GM18858 (cell line): ENCODE data around the gene ATG14.
"Not testable (repeated sequence)": the region's sequence is repeated elsewhere in the genome, so short reads cannot be mapped to it uniquely, and the experiment has no call there.

Source experiments
- ATAC-seq: cut with Tn5 transposase; IDR thresholded peaks from one replicate; pipeline ENCODE4 v1.9.1; 2021; ENCODE audit not compliant: unreplicated experiment

Gene ATG14, protein sequence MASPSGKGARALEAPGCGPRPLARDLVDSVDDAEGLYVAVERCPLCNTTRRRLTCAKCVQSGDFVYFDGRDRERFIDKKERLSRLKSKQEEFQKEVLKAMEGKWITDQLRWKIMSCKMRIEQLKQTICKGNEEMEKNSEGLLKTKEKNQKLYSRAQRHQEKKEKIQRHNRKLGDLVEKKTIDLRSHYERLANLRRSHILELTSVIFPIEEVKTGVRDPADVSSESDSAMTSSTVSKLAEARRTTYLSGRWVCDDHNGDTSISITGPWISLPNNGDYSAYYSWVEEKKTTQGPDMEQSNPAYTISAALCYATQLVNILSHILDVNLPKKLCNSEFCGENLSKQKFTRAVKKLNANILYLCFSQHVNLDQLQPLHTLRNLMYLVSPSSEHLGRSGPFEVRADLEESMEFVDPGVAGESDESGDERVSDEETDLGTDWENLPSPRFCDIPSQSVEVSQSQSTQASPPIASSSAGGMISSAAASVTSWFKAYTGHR

DNA sequence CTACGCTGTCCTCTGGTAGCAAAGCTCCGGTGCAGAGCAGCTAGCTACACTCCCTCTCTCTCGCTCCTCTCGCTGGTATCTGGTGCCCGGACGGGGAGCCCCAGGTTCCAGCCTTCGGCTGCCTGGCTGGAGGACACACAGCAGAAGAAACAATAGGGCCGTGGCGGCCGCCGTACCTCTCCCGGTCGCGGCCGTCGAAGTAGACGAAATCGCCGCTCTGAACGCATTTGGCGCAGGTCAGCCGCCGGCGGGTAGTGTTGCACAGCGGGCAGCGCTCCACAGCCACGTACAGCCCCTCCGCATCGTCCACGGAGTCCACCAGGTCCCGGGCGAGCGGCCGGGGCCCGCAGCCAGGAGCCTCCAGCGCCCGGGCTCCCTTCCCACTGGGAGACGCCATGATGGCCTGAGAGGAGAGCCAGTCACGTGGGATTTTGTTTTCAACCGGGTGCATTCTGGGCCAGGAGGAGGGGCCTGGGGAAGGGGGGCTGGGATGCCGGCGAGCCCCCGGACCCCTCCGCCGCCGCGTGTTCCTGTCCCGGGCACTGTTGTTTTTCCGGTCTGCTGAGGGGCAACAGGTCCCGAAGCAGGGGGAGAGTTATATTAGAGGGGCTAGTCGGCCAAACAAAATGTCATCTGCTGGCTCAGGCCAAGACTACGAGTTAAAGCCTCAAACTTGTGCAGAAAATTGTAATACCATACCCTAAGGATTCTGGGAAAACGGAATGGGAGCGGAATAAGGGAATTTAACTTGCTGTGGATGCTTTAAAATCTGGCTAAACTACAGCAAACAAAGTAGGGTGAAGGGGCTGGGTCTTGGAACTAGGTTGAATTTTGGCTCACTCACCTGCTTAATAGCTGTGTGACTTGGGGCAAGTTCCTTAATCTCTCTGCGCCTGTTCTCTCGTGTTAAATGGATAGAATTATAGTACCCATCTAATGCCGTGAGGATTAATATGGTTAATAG lies at the start of gene ATG14:
ATG14 (minus strand) TSS at position 405 of the 964 bp plus-strand sequence; CDS start at position 397, 8 bp downstream.
- ATAC-seq = peak; percentile 97

DNA sequence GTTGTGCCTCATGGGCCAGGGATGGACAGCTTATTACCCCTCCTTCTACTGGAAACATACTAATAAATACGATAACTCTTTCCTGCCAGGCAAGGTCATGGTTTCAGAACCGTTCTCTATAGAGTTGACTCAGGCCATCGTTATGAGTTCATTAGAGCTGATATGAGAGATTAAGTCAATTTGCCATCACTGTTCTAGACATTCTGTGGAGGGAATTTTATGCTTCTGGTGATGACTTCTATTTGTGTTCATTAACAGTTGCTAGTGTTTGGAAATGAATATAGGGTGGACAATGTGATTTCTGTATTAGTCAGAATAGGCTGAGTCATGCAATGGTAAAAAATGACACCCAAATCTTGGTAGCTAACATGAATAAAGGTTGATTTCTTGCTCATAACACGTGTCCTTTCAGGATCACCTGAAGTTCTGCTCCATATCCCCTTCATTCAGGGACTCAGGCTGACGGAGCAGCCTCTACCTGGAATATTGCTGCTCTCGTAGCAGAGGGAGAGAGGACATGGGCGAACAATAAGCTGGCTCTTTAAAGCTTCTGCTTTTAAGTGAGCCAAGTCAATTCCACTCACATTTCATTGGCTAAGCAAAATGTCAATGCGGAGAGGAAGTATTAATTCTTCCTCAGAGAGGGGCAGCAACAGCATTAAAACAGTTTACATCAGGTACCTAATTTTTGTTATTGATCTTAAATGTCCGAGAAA lies 47.3 kb upstream of the ATG14 start:
- peak; percentile 83 for ATAC-seq

DNA sequence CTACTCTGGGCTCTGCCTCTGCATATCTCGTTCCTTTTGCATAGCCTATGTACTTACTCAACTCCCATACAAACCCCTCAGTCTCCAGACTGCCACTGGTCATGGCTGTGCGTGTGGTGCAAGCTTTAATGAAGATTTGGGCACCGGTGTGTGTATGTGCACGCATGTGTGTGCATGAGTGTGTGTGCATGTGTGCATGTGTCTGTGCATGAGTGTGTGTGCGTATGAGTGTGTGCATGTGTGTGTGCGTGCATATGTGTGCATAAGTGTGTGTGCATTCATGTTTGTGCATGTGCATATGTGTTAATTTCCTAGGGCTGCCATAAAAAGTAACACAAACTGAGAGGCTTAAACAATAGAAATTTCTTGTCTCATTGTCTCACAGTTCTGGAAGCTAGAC lies 45.9 kb upstream of the ATG14 start:
- ATAC-seq = no peak

DNA sequence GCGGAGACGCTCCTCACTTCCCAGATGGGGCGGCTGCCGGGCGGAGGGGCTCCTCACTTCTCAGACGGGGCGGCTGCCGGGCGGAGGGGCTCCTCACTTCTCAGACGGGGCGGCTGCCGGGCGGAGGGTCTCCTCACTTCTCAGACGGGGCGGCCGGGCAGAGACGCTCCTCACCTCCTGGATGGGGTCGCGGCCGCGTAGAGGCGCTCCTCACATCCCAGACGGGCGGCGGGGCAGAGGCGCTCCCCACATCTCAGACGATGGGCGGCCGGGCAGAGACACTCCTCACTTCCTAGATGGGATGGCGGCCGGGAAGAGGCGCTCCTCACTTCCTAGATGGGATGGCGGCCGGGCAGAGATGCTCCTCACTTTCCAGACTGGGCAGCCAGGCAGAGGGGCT lies 44.8 kb upstream of the ATG14 start:
- ATAC-seq = not testable (repeated sequence)

DNA sequence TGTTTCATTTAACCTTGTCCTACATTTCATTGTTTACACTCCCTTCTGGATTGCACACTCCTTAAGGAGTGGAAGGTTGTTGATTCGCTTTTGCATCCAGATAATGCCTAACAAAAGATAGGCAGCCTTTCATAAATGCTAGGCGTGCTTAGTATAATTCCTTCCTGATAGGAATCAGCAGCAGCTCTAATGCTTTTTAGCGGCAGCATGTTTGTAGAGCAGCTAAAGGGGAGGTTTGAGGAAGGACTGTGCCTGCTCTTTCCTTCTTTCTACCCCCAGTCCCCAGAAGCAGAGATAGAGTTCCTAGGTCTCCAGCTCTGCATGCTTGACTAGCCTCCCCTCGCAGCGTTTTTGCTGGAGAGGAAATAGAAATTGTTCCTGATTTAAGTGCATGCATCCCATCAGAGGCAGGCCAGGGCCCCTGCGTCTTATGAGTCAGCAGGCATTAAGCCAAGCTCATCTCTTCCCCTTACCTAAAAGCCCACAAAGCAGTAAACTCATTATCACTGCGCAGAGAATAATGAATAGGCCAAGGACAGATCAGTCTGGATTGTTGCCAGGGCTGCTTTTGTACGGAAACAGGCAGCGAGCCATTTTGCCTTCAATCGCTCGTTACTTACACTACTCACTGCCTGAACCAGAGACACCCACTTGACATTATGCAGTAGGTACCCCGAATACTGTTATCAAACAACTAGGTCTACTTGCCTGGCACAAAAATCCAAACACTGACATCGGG lies 42.8 kb upstream of the ATG14 start:
- ATAC-seq = no peak

DNA sequence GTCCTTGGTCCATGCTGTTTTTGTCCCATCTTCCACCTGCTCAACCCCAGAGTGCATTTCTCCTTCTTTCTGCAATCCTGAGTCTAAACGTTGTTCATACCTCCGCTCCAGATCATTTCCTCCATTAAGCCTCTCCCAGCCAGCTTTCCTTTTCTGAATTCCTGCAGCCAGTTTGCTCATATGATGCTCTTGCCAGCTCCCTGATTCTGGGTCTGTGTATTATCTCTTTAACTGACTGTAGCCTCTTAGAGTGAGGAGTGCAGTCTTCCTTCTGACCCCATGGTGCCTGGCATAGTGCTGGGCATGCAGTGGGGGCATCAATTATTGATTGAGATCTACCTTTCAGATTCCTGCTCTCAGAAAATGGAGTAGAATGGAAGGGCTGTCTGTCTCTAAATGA lies 40.3 kb upstream of the ATG14 start:
- no peak for ATAC-seq

DNA sequence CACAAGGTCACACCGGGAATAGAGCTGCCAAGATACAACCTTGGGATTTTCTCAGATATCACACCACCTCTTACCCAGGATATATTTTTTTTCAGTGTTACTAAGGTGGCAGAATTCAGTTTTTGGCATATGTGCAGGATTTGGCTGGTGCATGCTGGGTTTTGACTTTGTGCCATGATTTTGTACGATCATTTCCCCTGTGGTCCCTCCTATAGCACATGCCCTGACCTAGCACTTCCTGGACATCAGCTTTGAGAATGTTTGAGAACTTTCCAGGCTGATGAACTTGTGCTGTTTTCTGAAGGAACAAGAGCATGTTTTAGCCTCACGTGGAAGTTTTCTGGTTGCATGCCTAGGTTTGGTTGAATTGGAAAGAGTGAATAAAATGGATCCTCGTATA lies 39.8 kb upstream of the ATG14 start:
- ATAC-seq = no peak

DNA sequence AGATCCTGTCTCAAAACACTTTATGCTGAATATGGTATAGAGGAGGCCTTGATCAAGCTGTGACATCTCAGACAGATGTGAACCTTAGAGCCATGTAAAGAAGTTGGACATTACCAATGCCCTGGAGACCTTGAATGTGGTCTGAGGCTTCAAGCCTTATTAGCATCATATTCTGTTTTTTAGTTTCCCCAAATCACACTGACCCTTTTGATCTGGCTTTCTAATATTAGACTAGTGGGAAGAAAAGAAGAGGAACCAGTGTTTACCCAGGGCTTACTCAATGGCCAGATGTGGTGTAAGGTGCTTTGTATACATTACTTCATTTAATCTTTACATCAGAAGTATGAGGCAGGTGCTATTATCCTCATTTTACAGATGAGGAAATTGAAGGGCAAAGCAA lies 39.4 kb upstream of the ATG14 start:
- ATAC-seq = no peak

DNA sequence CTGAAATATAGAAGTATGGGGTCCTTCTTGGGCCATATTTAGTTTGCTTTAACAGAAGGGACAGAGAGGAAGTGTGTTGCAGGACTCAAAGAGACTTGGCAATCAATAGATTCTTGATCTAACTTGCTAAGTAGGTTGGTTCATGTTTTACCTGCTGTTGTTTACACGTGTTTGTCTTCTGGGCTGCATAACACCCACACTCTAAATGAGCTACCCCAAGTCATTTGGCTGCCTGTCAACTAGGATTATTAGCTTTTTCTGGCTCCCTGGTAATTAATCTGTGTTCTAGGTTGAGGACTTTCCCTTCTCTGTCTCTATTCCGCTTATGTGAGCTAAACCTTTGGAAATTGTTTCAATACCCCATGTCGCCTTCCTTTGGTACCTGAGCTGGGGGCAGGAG lies 38.9 kb upstream of the ATG14 start:
- ATAC-seq = no peak

DNA sequence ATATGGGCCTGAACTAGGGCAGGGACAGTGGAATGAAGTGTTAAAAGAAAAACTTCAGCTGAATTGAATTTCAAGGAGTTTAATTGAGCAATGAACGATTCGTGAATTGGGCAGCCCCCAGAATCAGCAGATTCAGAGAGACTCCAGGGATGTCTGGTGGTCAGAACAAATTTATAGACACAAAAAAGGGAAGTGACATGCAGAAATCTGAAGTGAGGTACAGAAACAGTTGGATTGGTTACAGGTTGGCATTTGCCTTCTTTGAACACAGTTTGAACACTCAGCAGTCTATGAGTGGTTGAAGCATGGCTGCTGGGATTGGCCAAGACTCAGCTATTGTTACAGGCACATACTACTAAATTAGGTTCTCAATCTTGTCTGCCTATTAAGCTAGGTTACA lies 38.5 kb upstream of the ATG14 start:
- no peak for ATAC-seq

DNA sequence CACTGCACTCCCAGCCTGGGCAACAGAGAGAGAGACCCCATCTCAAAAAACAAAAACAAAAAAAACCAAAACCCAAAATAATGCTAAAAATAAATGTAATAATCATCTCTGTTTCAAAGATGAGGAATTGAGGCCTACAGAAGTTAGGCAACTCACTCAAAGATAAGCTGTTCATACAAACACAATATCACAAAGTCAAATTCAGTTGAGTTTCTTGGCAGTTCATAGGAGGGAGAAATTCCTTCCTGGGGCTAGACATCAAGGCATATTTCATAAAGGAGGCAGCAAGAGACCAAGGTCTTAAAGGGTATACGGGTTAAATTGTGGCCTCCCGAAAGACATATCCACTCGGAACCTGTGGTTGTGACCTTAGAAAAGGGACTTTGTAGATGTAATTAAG lies 37.5 kb upstream of the ATG14 start:
- ATAC-seq = no peak

DNA sequence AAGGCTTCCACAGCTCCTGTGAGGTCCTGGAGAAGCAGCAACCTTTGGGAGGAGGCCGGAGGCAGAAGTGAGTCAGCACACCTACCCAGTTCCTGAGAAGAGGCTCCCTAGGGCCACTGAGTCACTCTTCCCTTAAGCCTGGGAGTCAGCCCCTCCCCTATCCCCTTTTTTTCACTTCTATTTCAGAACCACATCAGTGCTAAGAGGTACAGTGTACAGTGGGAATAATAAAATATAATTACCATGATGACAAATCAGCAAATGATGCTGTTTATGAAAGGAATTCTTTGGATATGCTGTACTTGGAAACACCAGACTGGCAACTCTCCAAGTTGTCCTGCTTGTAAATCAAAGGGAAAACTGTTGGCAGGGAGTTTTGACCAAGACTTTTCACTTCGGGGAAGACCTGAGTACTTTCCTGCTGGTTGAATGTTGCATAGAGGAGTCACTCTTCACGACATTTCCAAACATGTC lies 36.5 kb upstream of the ATG14 start:
- ATAC-seq = no peak

DNA sequence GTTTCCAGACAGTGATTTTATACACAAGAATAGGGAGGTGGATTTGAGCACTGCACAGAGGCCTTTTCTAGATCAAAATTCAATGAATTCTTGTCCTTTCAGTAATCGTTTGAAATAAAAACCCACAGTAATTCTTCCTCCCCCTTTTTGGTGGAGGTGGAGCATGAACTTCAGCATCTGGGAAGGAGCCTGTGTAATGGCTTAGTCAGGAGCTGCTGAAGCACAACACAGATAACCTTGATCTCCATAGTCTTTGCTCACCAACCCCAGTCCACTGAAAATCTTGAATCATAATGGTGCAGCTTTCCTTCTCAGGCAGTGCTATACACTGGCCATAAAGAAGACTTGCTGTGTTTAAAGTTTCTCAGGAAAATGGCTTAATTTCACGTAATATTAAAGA lies 35.2 kb upstream of the ATG14 start:
- no peak for ATAC-seq

DNA sequence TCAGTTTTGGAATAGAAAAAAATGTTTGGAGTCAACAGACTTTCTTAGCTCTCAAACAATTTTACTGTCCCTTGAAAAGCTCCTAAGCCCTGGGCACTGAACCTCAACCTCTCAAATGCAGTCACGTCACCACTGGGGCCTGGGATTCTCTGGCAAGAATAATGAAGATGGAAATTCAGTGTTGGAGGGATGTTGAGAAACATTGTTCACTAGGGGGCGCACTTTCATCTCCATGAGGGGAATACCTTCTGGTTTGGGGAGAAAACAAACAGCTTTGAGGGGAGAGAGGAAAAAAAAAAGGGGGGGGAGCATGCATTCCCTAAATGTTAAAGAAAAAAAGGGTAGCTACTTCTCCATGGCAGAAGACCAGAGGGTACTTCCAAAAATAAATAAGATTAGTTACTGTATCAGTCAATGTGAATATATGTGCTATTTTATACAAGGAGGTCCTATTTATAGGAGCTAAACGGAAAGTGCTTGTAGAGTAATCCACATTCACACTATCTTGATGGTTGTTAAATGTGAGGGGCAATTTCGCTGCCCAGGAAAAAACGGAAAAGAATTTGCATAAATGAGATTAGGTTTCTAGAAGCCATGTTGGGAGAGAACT lies 34.6 kb upstream of the ATG14 start:
- ATAC-seq = no peak

DNA sequence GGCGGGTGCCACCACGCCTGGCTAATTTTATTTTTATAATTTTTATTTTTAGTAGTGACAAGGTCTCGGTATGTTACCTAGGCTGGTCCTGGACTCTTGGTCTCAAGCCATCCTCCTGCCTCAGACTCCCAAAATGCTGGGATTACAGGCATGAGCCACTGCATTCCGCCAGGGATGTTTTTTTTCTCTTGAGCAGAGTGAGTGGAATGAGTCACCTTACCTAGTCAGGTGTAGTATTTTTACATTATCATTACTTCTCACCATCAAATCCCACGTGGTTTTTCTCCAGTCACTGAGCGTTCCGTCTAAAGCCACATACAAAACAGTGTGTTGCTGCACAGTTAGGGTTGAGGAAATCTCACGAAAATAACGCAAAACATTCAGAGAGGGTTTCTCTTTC lies 29.7 kb upstream of the ATG14 start:
- ATAC-seq = no peak

DNA sequence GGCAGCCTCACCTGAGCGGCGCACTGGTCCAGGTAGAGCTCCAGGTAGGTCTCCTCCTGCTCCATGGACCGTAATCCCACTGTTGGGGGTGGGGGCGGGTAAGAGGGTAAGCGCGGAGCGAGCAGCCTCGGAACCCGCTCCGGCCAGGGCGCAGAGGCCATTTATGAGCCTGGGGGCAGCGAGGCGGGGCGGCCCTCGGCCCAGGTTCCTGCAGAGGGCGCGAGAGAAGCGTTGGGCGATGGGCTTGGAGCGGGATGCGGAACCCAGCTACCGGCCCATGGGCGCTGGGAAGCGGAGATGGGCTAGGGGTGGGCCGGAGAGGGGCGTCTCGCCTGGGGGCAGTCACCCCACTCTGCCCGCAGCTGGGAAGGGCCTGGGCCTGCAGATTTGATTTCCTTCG lies 28.8 kb upstream of the ATG14 start, which contains the start of gene TBPL2:
TBPL2 (minus strand) TSS at position 232 of the 400 bp plus-strand sequence; CDS start at position 65, 167 bp downstream.
- ATAC-seq = no peak

DNA sequence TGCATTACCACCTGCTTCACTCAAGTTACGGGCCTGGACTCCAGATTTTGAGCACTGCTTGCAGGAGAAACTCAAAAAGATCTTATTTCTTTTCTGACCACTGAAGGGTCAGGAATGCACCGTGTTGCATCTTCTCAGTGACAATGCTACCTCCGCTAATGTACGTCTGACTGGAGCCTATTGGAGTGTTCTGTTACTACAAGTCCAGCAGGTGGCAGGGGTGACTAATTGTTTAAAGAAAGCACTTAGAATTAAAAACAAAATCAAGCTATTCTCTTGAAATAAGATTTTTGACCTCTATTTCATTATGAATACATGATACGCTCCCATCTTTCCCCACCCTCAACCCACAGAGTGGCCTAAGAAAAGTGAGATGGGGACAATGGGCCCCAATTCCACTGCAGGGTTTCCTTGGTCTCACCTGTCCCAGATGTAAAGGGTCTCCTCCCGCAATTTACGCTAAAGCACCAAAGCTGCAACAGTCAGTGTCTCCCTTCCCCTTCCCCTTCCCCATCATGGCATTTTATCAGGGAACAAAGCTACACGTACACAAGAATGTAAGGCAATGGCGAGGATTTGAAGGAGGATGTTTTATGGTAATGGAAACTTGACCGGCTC lies 26.5 kb upstream of the ATG14 start:
- ATAC-seq = no peak

DNA sequence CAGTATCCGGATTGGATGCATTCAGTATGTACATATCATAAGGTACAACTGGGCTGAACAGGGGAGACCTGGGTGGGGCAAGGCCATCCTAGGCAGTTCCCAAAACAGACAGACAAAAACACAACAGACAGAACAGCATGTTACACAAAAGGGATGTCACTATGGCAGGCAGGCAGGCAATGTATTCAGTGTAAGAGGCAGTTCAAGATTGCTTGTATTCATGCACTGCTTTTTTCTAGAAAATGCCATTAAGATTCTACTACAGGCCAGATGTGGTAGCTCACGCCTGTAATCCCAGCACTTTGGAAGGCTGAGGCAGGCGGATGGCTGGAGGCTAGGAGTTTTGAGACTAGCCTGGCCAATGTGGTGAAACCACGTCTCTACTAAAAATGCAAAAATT lies 25.3 kb upstream of the ATG14 start:
- ATAC-seq = no peak

DNA sequence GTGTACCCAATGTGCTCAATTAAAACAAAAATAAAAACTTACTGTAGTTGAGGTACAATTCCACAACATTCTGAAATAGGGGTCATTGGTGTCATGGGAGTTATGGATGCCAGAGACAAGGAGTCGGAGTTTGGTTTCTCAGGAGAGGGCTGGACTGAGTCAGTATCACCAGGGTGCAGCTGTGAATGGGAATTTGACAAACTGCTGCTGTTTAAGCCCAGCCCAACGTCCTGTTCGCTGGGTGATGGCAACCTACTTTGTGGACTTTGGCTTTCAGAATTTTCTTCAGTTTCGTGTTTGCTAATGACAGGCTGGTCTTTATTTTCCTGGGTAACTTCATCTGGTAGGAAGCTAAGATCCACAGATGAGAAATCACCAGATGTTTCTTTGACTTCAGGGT lies 24.9 kb upstream of the ATG14 start:
- no peak for ATAC-seq
